HCT116 (cell line): ENCODE data around the gene ALDOC. TPM values are rescaled to one million over a fixed set of nuclear protein-coding genes. Genes with fewer than 3 reads are reported as not detected.

Experiments used
- ATAC-seq: fragments of 200-7000 bp; cut with Tn5 transposase; 2 replicates; pipeline ENCODE4 v1.9.1; 2020; ENCODE audit warnings: mild to moderate bottlenecking, moderate library complexity
- BruUV-seq: library from RNA; stranded (reverse); fragments of 400-500 nt; replicated peaks from 2 replicates; lab custom pipeline; 2021; lab: Mats Ljungman, UMichigan
- CTCF ChIA-PET: fragments of 300-600 bp; sonication (Branson Sonifier 250); formaldehyde crosslinking; loops from one replicate; lab custom pipeline; 2021; ENCODE audit warnings: antibody characterized with exemption; lab: Charles Lee
- POLR2A ChIA-PET: fragments of 300-600, 350-600 bp; sonication (Branson Sonifier 250); formaldehyde crosslinking; loops from one replicate; lab custom pipeline; 2021; ENCODE audit warnings: antibody characterized with exemption; lab: Charles Lee
- RAD21 ChIA-PET, 2 experiments: fragments of 300-600 bp; sonication (Branson Sonifier 250); formaldehyde crosslinking; loops; one replicate each; lab custom pipeline; 2023; ENCODE audit warnings: low total read pairs in 2 of 2; ENCODE audit not compliant: uncharacterized antibody in 2 of 2, unreplicated experiment in 2 of 2, low non-redundant PET in 1 of 2; lab: Charles Lee
- DNase-seq: peaks from one replicate; pipeline ENCODE4 v3.0.0-alpha.2; 2010; ENCODE audit warnings: low read depth, low spot score
- H2AFZ ChIP-seq: fragments of 200-600 bp; shearing (Covaris generic), sonication (generic); 2 replicates; pipeline ENCODE4 v1.6.1; 2017; ENCODE audit warnings: low read depth, mixed run types, mixed read lengths, antibody characterized with exemption, low read length; ENCODE audit not compliant: poor library complexity, severe bottlenecking
- H3K27ac ChIP-seq: 2 replicates; pipeline ENCODE4 v1.5.1; 2012; ENCODE audit warnings: low read depth, low read length
- H3K27me3 ChIP-seq: fragments of 200-600 bp; sonication (generic); 2 replicates; pipeline ENCODE4 v1.6.1; 2016; ENCODE audit warnings: mixed run types, low read length, mixed read lengths; ENCODE audit not compliant: insufficient read depth
- H3K36me3 ChIP-seq, 2 experiments: fragments of 200-500 bp in 1 of 2; fragments of 200-600 bp in 1 of 2; sonication (Bioruptor generic) in 1 of 2; sonication (generic) in 1 of 2; 2 replicates each; pipeline versions ENCODE4 v1.5.1 to v1.6.1; 2014 to 2016; ENCODE audit warnings: low read length in 2 of 2, inconsistent platforms in 1 of 2, mixed read lengths in 1 of 2, mixed run types in 1 of 2; ENCODE audit not compliant: insufficient read depth in 2 of 2, control insufficient read depth in 1 of 2
- H3K4me1 ChIP-seq, 2 experiments: fragments of 200-600 bp in 1 of 2; sonication (generic) in 1 of 2; 2 replicates each; pipeline versions ENCODE4 v1.5.1 to v1.6.1; 2012 to 2017; ENCODE audit warnings: low read length in 2 of 2, inconsistent platforms in 1 of 2, mild to moderate bottlenecking in 1 of 2, mixed read lengths in 1 of 2, mixed run types in 1 of 2, moderate library complexity in 1 of 2; ENCODE audit not compliant: insufficient read depth in 2 of 2, control insufficient read depth in 1 of 2
- H3K4me2 ChIP-seq: fragments of 200-600 bp; sonication (generic); 2 replicates; pipeline ENCODE4 v1.6.1; 2017; ENCODE audit warnings: mixed run types, low read length, mixed read lengths
- H3K4me3 ChIP-seq, 2 experiments: fragments of 200-600 bp in 1 of 2; sonication (generic) in 1 of 2; replicated peaks in 1 of 2; 2 replicates each; pipeline ENCODE4 v1.5.1; 2011 to 2016; ENCODE audit warnings: low read length in 2 of 2, control low read depth in 1 of 2, low read depth in 1 of 2, mild to moderate bottlenecking in 1 of 2, mixed read lengths in 1 of 2, mixed run types in 1 of 2
- H3K79me2 ChIP-seq: fragments of 200-600 bp; sonication (generic); 2 replicates; pipeline ENCODE4 v1.6.1; 2017; ENCODE audit warnings: mild to moderate bottlenecking, mixed run types, low read length, moderate library complexity, mixed read lengths; ENCODE audit not compliant: insufficient read depth
- H3K9ac ChIP-seq: fragments of 200-600 bp; sonication (generic); 2 replicates; pipeline ENCODE4 v1.6.1; 2016; ENCODE audit warnings: low read length, mixed read lengths
- H3K9me2 ChIP-seq: fragments of 200-600 bp; sonication (generic), shearing (Covaris generic); 2 replicates; pipeline ENCODE4 v1.6.1; 2017; ENCODE audit warnings: mixed run types, mild to moderate bottlenecking, moderate library complexity; ENCODE audit not compliant: insufficient read depth
- H3K9me3 ChIP-seq, 2 experiments: fragments of 200-500 bp in 1 of 2; fragments of 200-600 bp in 1 of 2; sonication (Bioruptor generic) in 1 of 2; sonication (generic) in 1 of 2; 2 replicates each; pipeline ENCODE4 v1.6.1; 2014 to 2017; ENCODE audit warnings: low read length in 2 of 2, mixed read lengths in 2 of 2, inconsistent platforms in 1 of 2, low read depth in 1 of 2, mild to moderate bottlenecking in 1 of 2, mixed run types in 1 of 2, moderate library complexity in 1 of 2; ENCODE audit not compliant: control insufficient read depth in 1 of 2, insufficient read depth in 1 of 2
- H4K20me1 ChIP-seq: fragments of 200-600 bp; sonication (generic), shearing (Covaris generic); 2 replicates; pipeline ENCODE4 v1.6.1; 2017; ENCODE audit warnings: mixed run types, mild to moderate bottlenecking, moderate library complexity; ENCODE audit not compliant: insufficient read depth
- EZH2 ChIP-seq: fragments of 200-600 bp; sonication (generic); IDR thresholded peaks from 2 replicates; pipeline ENCODE4 v1.6.1; 2017; ENCODE audit warnings: antibody characterized with exemption, mixed run types
- FOSL1 ChIP-seq: IDR thresholded peaks from 2 replicates; pipeline ENCODE4 v1.6.1; 2012; ENCODE audit warnings: low read depth
- MAX ChIP-seq: IDR thresholded peaks from 2 replicates; pipeline ENCODE4 v1.6.1; 2012
- SP1 ChIP-seq: IDR thresholded peaks from 2 replicates; pipeline ENCODE4 v1.6.1; 2012; ENCODE audit warnings: low read depth
- SRF ChIP-seq: IDR thresholded peaks from 2 replicates; pipeline ENCODE4 v1.6.1; 2012; ENCODE audit warnings: low read depth
- YY1 ChIP-seq: IDR thresholded peaks from 2 replicates; pipeline ENCODE4 v1.6.1; 2011; ENCODE audit warnings: low read length, low read depth, moderate library complexity, mild to moderate bottlenecking; ENCODE audit not compliant: insufficient replicate concordance; ENCODE audit errors: extremely low read depth
- ZBTB33 ChIP-seq: IDR thresholded peaks from 2 replicates; pipeline ENCODE4 v1.6.1; 2011; ENCODE audit warnings: mild to moderate bottlenecking, low read length, moderate library complexity; ENCODE audit not compliant: insufficient replicate concordance; ENCODE audit errors: extremely low read depth
- ZNF274 ChIP-seq: fragments of 200-500 bp; sonication (Bioruptor generic); IDR thresholded peaks from 2 replicates; pipeline ENCODE4 v1.6.1; 2014; ENCODE audit warnings: mild to moderate bottlenecking, low read depth, low read length, inconsistent platforms
- intact Hi-C: fragments of 100-400 bp; cut with micrococcal nuclease; formaldehyde crosslinking; loops from 2 replicates; pipeline ENCODE4 v1.10.0; 2022
- total RNA-seq: library from RNA; stranded (reverse); gene quantifications from one replicate; pipeline ENCODE4 v1.2.1, GENCODE V29; 2021; ENCODE audit not compliant: unreplicated experiment

The ALDOC gene
- total RNA-seq, 1 experiment from 2014 or later: 82.8 TPM

- H2AFZ ChIP-seq: no peak overlapping the region
- intact Hi-C loops: no loop called here
- RAD21 ChIA-PET: no interaction called here
- BruUV-seq: no TSS peak
- H3K36me3 ChIP-seq: peaks cover 15 to 22% of the 10 kb centered on the region in 2 experiments; a peak in 2 of 4 replicates
- CTCF ChIA-PET: no interaction called here
- DNase-seq: no peak
- no peak overlapping the region for H3K27ac ChIP-seq
- H4K20me1 ChIP-seq: no peaks in the 10 kb centered on the region
- POLR2A ChIA-PET: no interaction called here
- ATAC-seq: no peak
- H3K27me3 ChIP-seq: no peaks in the 10 kb centered on the region
- TF ChIP-seq ZNF274: no peak
- no peak for TF ChIP-seq SP1
- H3K9me3 ChIP-seq: no peaks in the 10 kb centered on the region
- H3K4me2 ChIP-seq: no peak overlapping the region
- H3K4me3 ChIP-seq: no peak overlapping the region
- H3K9me2 ChIP-seq: no peaks in the 10 kb centered on the region
- H3K79me2 ChIP-seq: peaks cover 16% of the 10 kb centered on the region; the same call in 1 of the 2 replicates
- no peak overlapping the region for H3K9ac ChIP-seq
- peaks cover 2 to 14% of the 10 kb centered on the region in 2 experiments; a peak in 3 of 4 replicates for H3K4me1 ChIP-seq
Observed at GRCh38 chr17:28554565-28554964, 22.1 kb downstream of the ALDOC start.

GRCh38 chr17:28553000-28553505 is 23.6 kb downstream of the ALDOC start:
- ChIA-PET CTCF (interaction anchor here (0.7 kb wide), 1 partner anchor 672 kb away, joined by 4 read pairs; no protein-coding TSS in a partner anchor), RAD21 (no interaction called here), POLR2A (no interaction called here)
- DNase-seq (no peak), ATAC-seq (no peak)
- peak overlapping the region; percentile 97 for H3K4me2 ChIP-seq
- H3K4me3 ChIP-seq: peak overlapping the region in 1 of 2 experiments; percentile 81; a peak in 2 of 4 replicates
- BruUV-seq: no TSS peak
- no peak overlapping the region for H3K9ac ChIP-seq
- H3K4me1 ChIP-seq: peaks cover 2 to 18% of the 10 kb centered on the region in 2 experiments; a peak in 3 of 4 replicates
- no peak overlapping the region for H3K27ac ChIP-seq
- no peaks in the 10 kb centered on the region for H3K9me3 ChIP-seq
- H3K27me3 ChIP-seq: no peaks in the 10 kb centered on the region
- peaks cover 12 to 22% of the 10 kb centered on the region in 2 experiments; a peak in 2 of 4 replicates for H3K36me3 ChIP-seq
- no peak overlapping the region for H2AFZ ChIP-seq
- H4K20me1 ChIP-seq: no peaks in the 10 kb centered on the region
- peaks cover 16% of the 10 kb centered on the region; the same call in 1 of the 2 replicates for H3K79me2 ChIP-seq
- no peak for TF ChIP-seq YY1
- TF ChIP-seq SRF: no peak
- no peak for TF ChIP-seq FOSL1
- TF ChIP-seq ZBTB33: no peak
- TF ChIP-seq MAX: no peak
- no peak for TF ChIP-seq EZH2
- no peaks in the 10 kb centered on the region for H3K9me2 ChIP-seq
- intact Hi-C loops: no loop called here
